ENCODE measurements around the gene GNPDA1. TPM values are rescaled to one million over a fixed set of nuclear protein-coding genes. Genes with fewer than 3 reads are reported as not detected.

The GNPDA1 gene
- total and polyA plus RNA-seq, 2 of the 8 experiments (the other 6 are each of a cell fraction or from before 2014, with no cell fraction given), result 33.0 to 94.3 TPM

- H3K4ac ChIP-seq (replicated peaks; ENCODE audit: insufficient read length, low read depth, low read length), result no peak overlapping the region
- no peak overlapping the region for H3K18ac ChIP-seq (ENCODE audit: extremely low read depth, low read length)
- no peak overlapping the region for H3K4me3 ChIP-seq (ENCODE audit: extremely low read depth in 1 of 4, insufficient read depth in 2 of 4, low read depth in 3 of 4, low read length in 4 of 4)
- no peak overlapping the region for H2AK5ac ChIP-seq (ENCODE audit: low read depth, low read length)
- H3K14ac ChIP-seq (ENCODE audit: insufficient read length), result no peak overlapping the region
- H2AFZ ChIP-seq (ENCODE audit: low read length), result no peak overlapping the region
- no peak overlapping the region for H4K5ac ChIP-seq (ENCODE audit: insufficient read length, low read depth, low read length)
- H3K56ac ChIP-seq (replicated peaks; ENCODE audit: insufficient read length, low read depth, low read length), result no peak overlapping the region
- H2BK120ac ChIP-seq (replicated peaks; ENCODE audit: low read depth, low read length), result no peak overlapping the region
- H3K23ac ChIP-seq (ENCODE audit: insufficient read length), result no peak overlapping the region
- H2BK20ac ChIP-seq (ENCODE audit: low read length), result no peak overlapping the region
- no peaks in the 10 kb centered on the region for H3K27me3 ChIP-seq (replicated peaks in 1 of 4; ENCODE audit: control insufficient read depth in 3 of 4, extremely low read depth in 1 of 4, insufficient read depth in 3 of 4, low read length in 3 of 4)
- ChIA-PET CTCF (ENCODE audit: partially characterized antibody) (interaction anchor here (0.7 to 1.9 kb wide), 6 partner anchors 10 to 282 kb away, joined by 3 to 7 read pairs (median 4); no protein-coding TSS in a partner anchor), POLR2A (ENCODE audit: partially characterized antibody) (interaction anchor here (0.7 kb wide), 1 partner anchor 42 kb away, joined by 3 read pairs; the partner anchor contains the start of gene DELE1)
- no peak overlapping the region for H2BK15ac ChIP-seq (ENCODE audit: low read length)
- TF ChIP-seq ATF3 (IDR thresholded peaks at IDR 0.05; ENCODE audit: insufficient read depth, low read depth, low read length), result no peak
- no peak overlapping the region for H3K4me2 ChIP-seq (ENCODE audit: insufficient read depth in 1 of 2, low read depth in 2 of 2, low read length in 2 of 2)
- no peak overlapping the region for H4K91ac ChIP-seq (replicated peaks; ENCODE audit: insufficient read length, low read length)
- H4K8ac ChIP-seq (ENCODE audit: extremely low read depth, insufficient read depth, low read length), result no peak overlapping the region
- DNase-seq (ENCODE audit: low read depth in 1 of 2, low spot score in 2 of 2) (peak in 1 of 2 experiments; percentile 40), FAIRE-seq (no peak)
- H3K4me1 ChIP-seq (replicated peaks in 1 of 4; ENCODE audit: control insufficient read depth in 3 of 4, insufficient read depth in 4 of 4, low read length in 3 of 4), result peaks cover 4 to 10% (median 5%) of the 10 kb centered on the region in 4 experiments; a peak in 6 of 7 replicates
- H3K79me1 ChIP-seq (ENCODE audit: low read depth, low read length), result no peaks in the 10 kb centered on the region
- H3K27ac ChIP-seq (ENCODE audit: low read depth, low read length), result no peak overlapping the region
- no peaks in the 10 kb centered on the region for H3K79me2 ChIP-seq (ENCODE audit: control insufficient read depth in 1 of 2, insufficient read depth in 2 of 2, low read length in 2 of 2)
- H3K23me2 ChIP-seq (ENCODE audit: low read depth, low read length), result peaks cover 6% of the 10 kb centered on the region
- H3K9me3 ChIP-seq (ENCODE audit: insufficient read depth in 2 of 2, low read depth in 1 of 2, low read length in 1 of 2), result no peaks in the 10 kb centered on the region
- no peaks in the 10 kb centered on the region for H3K36me3 ChIP-seq (ENCODE audit: control insufficient read depth in 2 of 4, insufficient read depth in 4 of 4, low read length in 3 of 4)
- H4K20me1 ChIP-seq (replicated peaks in 1 of 2; ENCODE audit: control insufficient read depth in 1 of 2, insufficient read depth in 2 of 2, low read length in 2 of 2), result no peaks in the 10 kb centered on the region
- H3K9ac ChIP-seq (replicated peaks in 1 of 4; ENCODE audit: extremely low read depth in 1 of 4, low read depth in 3 of 4, low read length in 3 of 4), result no peak overlapping the region
- WGBS, 2 experiments (ENCODE audit: extremely low coverage in 1 of 2, insufficient coverage in 1 of 2, insufficient read length in 1 of 2, insufficient replicate concordance in 2 of 2, low coverage in 1 of 2, low lambda C conversion rate in 2 of 2, missing lambda C conversion rate in 1 of 2), result 70% methylated on average over 7 of the region's 7 CpGs; no CpG with 5 or more reads in 1 of the 2 experiments
- no peak overlapping the region for H2BK12ac ChIP-seq (ENCODE audit: low read depth, low read length)
- H2BK5ac ChIP-seq (ENCODE audit: low read depth, low read length), result no peak overlapping the region
These were observed 47.8 kb downstream of the GNPDA1 start for GRCh38 chr5:141965071-141965470.

Measured in H1 (cell line).